ENCODE results near the gene PDYN.

Gene PDYN

GRCh38 chr20:1995531-1996310, 1.9 kb upstream of the PDYN start:
- no peak for DNase-seq

GRCh38 chr20:1994627-1995026, 769 bp upstream of the PDYN start:
- DNase-seq, result peak in 17 of 58 donors; percentile 4 to 34 (median 11)

- DNase-seq, result peak in 1 of 58 donors; percentile 56
These were observed 1.3 kb downstream of the PDYN start for GRCh38 chr20:1992359-1993110.

GRCh38 chr20:1987826-1988225, 6.0 kb downstream of the PDYN start:
- DNase-seq, result no peak

- peak in 4 of 58 donors; percentile 2 to 20 (median 10) for DNase-seq
These were observed 10.6 kb downstream of the PDYN start for GRCh38 chr20:1983301-1983700.

DNA sequence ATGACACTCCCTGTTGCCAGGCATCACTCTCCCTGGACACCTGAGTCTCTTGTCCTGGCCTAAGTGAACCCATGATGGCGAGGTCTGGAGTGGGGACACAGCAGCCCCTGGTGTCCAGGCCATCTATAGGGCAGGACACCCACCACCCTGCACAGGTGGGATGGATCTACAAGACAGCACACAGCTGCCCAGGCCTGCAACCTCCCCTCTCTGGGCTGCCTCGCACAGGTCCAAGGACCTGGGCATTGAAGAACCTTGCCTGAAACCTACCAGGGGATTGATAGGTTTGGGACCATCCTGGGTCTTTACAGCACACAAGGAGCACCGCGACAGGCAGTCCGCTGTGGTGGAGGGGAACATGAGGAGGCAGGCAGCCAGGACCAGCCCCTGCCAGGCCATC, 11.2 kb downstream of the PDYN start:
- DNase-seq, result no peak

GRCh38 chr20:1979106-1979778, 14.6 kb downstream of the PDYN start:
- peak in 1 of 58 donors; percentile 2 for DNase-seq

DNA sequence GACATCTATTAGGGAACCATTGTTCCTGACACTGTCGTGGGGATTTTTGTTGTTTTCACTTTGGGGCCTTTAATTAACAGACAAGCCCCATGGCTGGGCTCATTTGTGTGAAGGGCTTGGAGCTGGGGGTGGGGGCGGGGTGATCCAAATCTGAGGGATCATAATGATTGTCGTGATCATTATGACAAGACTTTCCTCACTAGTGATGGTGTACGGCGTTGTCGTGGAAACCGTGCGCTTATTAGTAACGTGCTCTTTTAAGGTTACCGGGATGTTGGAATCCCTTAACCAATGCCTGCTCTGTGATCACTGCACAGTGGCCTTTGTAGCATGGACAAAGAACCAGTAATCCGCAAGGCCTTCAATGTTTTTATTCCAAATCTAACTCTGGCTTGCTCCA, 18.6 kb downstream of the PDYN start:
- DNase-seq, result no peak

GRCh38 chr20:1973601-1974440, 20.0 kb downstream of the PDYN start:
- no peak for DNase-seq

GRCh38 chr20:1971893-1972586, 21.8 kb downstream of the PDYN start:
- no peak for DNase-seq

DNA sequence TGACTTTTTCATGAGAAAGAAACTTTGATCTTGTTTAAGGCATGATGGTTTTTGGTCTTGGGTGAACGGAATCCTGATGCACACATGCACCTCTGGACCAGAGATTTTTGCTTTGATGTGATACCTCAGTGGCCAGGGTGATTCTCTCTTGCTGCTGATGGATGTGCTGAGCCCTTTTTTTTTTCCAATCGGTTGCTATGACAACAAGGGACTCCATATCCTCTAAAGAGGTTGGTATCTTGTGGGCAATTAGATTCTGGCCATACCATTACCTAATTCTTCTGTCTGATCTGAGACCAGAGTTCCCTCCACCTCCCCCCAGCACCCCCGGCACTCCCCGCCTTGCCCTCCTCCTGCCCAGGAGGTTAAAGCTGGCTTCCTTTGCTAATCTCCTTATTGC, 24.9 kb downstream of the PDYN start:
- DNase-seq, result no peak

GRCh38 chr20:1965520-1966351, 28.1 kb downstream of the PDYN start:
- DNase-seq, result peak in 55 of 58 donors; percentile 17 to 88 (median 60)

DNA sequence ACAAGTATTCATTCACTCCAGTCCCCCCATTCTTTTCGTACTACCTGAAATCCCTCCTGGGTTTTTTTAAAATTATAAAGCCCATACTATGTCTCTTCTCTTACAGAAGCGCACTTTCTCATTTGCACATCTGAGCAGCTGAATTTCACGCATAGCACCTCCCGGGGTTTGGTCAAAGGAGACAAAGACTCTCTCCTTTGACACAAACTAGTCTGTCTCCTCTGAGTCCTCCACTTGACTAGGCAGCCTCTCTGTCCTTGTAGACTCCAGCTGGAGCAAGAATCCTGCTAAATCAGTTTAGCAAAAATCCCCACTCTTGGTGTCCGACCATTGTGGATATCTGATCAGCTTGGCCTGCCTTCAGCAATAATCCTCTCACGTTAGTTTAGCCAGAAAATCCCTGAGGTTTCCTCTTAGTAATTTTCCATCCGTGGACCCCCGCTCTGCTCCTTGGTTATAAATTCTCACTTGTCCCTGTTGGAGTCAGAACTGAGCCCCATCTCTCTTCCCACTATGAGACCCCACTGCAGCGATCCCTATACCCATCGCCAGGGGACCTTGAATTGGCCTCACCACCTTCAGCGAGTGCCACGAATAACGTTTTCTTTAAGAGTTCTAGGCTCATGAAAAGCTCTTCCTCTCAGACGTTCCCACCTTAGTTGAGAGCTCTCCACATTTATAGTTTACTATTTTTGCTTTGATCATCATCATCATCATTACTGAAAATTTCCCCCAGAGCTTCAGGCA, 29.0 kb downstream of the PDYN start:
- DNase-seq, result no peak

- DNase-seq, result no peak
These were observed 29.8 kb downstream of the PDYN start for GRCh38 chr20:1964061-1964460.

GRCh38 chr20:1961374-1961773, 32.5 kb downstream of the PDYN start:
- no peak for DNase-seq

DNA sequence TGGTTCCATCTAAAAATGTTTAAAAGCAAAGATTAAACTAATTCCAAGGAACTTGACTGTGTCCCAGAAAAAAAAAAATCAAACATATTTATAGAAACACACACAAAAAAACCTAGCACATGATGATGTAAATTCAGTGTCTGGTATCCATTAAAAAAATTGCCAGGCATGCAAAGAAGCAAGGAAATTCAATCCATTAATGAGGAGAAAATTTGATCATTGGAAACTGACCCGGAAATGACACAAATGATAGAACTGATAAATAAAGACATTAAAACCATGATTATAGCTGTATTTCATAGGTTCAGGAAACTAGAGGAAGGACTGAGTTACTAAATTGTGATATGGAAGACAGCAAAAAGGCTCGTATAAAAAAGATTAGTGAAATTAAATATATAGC, 34.7 kb downstream of the PDYN start:
- no peak for DNase-seq

DNA sequence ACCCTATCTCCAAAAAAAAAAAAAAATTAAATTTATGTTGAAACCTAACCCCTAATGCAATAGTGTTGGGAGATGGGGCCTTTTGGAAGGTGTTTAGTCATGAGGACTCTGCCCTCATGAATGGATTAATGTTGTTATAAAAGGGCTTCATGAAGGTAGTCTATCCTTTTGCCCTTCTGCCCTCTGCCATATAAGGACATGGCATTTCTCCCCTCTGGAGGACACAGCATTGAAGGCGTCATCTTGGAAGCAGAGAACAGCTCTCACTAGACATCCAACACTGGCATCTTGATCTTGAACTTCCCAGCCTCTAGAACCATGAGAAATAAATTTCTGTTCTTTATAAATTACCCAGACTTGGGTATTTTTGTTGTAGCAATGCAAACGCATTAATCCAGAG, 35.4 kb downstream of the PDYN start:
- DNase-seq, result no peak

DNA sequence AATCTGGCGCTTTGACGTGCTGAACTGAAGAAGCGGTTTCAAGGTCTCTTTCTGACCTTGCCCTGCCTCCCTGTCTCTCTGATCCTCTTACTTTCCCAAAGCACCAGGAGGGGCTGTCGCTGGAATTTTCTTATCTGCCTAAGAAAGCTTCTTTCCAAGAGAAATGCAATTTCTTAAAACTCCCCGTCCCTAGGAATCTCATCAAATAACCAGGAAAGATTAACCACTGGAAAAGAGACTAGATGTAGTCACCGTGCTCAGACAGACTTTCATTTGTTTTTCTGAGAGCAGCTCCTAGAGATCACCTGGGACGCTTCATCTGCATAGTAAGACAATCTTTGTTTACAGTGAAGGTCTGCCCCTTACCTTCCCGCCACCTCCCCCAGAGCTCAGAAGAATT, 38.6 kb downstream of the PDYN start:
- no peak for DNase-seq

DNA sequence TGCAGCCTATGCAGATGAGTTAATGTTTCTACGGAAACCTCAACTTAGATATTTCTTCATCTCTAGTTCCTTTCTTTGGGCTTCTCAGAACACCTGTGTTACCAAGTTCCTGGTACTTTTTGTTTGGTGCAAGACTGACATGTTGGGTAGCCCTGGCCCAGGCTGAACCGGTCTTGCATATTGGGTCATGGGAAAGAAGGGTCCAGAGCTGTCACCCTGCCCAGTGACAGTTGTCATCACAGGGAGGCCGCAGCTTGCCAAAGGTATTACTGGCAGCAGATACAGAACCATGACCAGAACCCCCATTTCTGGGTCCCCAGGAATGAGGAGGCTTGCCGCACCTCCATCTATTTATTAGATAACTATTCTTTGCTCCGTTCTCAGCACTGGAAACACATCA, 40.2 kb downstream of the PDYN start:
- no peak for DNase-seq
